Measurements from ENCODE around the gene BTBD18. TPM values are rescaled to one million over a fixed set of nuclear protein-coding genes. Genes with fewer than 3 reads are reported as not detected.
A peak's percentile ranks its signal among the peaks of the same experiment; 100 is the strongest.
"Not testable (repeated sequence)": the region's sequence is repeated elsewhere in the genome, so short reads cannot be mapped to it uniquely, and the experiment has no call there.

Gene BTBD18
- total RNA-seq, 1 experiment from 2014 or later, result 0.09 TPM

DNA sequence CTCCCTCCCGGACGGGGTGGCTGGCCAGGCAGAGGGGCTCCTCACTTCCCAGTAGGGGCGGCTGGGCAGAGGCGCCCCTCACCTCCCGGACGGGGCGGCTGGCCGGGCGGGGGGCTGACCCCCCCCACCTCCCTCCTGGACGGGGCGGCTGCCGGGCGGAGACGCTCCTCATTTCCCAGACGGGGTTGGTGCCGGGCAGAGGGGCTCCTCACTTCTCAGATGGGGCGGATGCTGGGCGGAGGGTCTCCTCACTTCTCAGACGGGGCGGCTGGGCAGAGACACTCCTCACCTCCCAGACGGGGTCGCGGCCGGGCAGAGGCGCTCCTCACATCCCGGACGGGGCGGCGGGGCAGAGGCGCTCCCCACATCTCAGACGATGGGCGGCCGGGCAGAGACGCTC, 34.9 kb downstream of the BTBD18 start:
- H3K4me3 Mint-ChIP-seq; H3K9me3 Mint-ChIP-seq; CTCF ChIA-PET; H3K27me3 Mint-ChIP-seq (ENCODE audit: low read depth); POLR2A ChIA-PET; H3K27ac Mint-ChIP-seq; ATAC-seq; DNase-seq (ENCODE audit: low spot score): not testable (repeated sequence)
- H3K36me3 Mint-ChIP-seq, result peaks cover 44% of the 10 kb centered on the region
- peaks cover 12% of the 10 kb centered on the region for H3K4me1 Mint-ChIP-seq

DNA sequence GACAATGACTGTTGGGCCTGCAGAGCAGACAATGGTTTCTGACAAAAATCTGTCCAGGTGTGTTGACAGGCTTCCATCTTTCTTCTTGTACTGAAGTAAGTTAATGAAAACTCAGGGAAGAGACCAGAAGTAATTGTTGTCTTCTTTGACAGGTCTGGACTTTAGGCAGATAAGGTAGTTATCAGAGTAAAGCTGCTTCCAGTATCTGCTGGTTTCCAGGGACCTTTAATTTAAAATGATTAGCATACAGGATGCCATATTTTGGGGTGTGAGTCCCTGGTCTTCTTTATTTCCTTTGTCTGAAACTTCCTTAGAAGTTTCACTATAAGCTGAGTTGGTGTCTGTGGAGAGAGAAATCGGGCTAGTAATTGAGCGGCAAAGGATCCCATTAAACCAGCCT, 37.8 kb downstream of the BTBD18 start:
- peaks cover 35% of the 10 kb centered on the region for H3K36me3 Mint-ChIP-seq
- H3K9me3 Mint-ChIP-seq, result peaks cover 7% of the 10 kb centered on the region
- TF ChIP-seq, protein P1, sequence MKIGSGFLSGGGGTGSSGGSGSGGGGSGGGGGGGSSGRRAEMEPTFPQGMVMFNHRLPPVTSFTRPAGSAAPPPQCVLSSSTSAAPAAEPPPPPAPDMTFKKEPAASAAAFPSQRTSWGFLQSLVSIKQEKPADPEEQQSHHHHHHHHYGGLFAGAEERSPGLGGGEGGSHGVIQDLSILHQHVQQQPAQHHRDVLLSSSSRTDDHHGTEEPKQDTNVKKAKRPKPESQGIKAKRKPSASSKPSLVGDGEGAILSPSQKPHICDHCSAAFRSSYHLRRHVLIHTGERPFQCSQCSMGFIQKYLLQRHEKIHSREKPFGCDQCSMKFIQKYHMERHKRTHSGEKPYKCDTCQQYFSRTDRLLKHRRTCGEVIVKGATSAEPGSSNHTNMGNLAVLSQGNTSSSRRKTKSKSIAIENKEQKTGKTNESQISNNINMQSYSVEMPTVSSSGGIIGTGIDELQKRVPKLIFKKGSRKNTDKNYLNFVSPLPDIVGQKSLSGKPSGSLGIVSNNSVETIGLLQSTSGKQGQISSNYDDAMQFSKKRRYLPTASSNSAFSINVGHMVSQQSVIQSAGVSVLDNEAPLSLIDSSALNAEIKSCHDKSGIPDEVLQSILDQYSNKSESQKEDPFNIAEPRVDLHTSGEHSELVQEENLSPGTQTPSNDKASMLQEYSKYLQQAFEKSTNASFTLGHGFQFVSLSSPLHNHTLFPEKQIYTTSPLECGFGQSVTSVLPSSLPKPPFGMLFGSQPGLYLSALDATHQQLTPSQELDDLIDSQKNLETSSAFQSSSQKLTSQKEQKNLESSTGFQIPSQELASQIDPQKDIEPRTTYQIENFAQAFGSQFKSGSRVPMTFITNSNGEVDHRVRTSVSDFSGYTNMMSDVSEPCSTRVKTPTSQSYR (CRISPR knock-in tag; IDR thresholded peaks at IDR 0.05), result no peak
- TF ChIP-seq ZNF317 (CRISPR knock-in tag; IDR thresholded peaks at IDR 0.05; ENCODE audit: borderline replicate concordance, low read depth) (no peak), SMAD4 (CRISPR knock-in tag; IDR thresholded peaks at IDR 0.05) (no peak), FOXJ3 (CRISPR knock-in tag; IDR thresholded peaks at IDR 0.05; ENCODE audit: borderline replicate concordance) (no peak), PRRX2 (CRISPR knock-in tag; IDR thresholded peaks at IDR 0.05) (no peak)
- TF ChIP-seq, protein P2, sequence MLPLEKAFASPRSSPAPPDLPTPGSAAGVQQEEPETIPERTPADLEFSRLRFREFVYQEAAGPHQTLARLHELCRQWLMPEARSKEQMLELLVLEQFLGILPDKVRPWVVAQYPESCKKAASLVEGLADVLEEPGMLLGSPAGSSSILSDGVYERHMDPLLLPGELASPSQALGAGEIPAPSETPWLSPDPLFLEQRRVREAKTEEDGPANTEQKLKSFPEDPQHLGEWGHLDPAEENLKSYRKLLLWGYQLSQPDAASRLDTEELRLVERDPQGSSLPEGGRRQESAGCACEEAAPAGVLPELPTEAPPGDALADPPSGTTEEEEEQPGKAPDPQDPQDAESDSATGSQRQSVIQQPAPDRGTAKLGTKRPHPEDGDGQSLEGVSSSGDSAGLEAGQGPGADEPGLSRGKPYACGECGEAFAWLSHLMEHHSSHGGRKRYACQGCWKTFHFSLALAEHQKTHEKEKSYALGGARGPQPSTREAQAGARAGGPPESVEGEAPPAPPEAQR (CRISPR knock-in tag; IDR thresholded peaks at IDR 0.05), result no peak
- peaks cover 26% of the 10 kb centered on the region for H3K4me1 Mint-ChIP-seq
- H3K27me3 Mint-ChIP-seq (ENCODE audit: low read depth), result no peaks in the 10 kb centered on the region
- peak overlapping the region; percentile 99; the same call in 1 of the 2 replicates for H3K27ac Mint-ChIP-seq
- no peak for DNase-seq (ENCODE audit: low spot score)
- ChIA-PET POLR2A (interaction anchor here (0.5 kb wide), 1 partner anchor 10 kb away, joined by 3 read pairs; no protein-coding TSS in a partner anchor), CTCF (interaction anchor here (1.4 to 4.2 kb wide), 2 partner anchors 14 to 87 kb away, joined by 4 to 31 read pairs; no protein-coding TSS in a partner anchor)
- no peak for ATAC-seq
- H3K4me3 Mint-ChIP-seq, result peak overlapping the region; percentile 100

DNA sequence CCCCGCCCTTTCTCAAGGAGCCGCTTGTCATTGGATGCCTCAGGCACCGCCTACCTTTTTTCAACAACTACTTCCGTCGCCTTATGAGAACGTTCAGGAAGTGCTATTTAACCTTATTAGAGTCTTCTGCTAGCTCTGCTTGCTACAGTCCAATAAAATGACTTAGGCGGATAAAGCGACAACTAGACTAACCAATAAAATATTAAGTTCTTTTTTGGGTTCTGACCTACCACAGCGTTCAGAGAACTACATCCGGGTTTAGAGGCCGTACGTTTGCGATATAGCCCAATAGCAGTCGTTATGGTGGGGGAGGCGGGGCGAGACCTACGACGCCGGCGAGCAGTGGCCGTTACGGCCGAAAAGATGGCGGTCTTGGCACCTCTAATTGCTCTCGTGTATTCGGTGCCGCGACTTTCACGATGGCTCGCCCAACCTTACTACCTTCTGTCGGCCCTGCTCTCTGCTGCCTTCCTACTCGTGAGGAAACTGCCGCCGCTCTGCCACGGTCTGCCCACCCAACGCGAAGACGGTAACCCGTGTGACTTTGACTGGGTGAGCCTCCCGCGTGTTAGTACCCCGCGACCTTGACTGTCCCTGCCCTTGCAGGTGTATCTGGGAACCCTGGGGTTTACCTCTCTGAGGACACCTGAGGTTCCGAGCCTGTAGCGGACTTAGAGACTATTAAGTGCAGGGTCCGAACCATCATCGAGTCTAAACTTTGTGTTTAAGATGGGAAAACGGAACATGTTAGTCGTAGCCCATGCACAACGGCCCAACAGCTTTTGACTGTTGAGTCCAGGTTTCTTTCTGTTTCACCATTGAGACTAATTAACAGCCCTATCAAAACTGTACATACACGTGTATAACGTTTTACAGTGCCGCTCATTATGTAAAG, 39.1 kb downstream of the BTBD18 start, which contains the start of gene TMX2:
TMX2 (plus strand) TSS at position 338 of the 895 bp plus-strand sequence; CDS start at position 364, 26 bp downstream.
- POLR2A ChIA-PET, result interaction anchor here (0.5 to 1.7 kb wide), 18 partner anchors 10 to 882 kb away, joined by 3 to 8 read pairs (median 4); partner anchors contain the start of gene SELENOH
- TF ChIP-seq ZNF219 (CRISPR knock-in tag; IDR thresholded peaks at IDR 0.05; ENCODE audit: borderline replicate concordance), result no peak
- TF ChIP-seq, protein P3, sequence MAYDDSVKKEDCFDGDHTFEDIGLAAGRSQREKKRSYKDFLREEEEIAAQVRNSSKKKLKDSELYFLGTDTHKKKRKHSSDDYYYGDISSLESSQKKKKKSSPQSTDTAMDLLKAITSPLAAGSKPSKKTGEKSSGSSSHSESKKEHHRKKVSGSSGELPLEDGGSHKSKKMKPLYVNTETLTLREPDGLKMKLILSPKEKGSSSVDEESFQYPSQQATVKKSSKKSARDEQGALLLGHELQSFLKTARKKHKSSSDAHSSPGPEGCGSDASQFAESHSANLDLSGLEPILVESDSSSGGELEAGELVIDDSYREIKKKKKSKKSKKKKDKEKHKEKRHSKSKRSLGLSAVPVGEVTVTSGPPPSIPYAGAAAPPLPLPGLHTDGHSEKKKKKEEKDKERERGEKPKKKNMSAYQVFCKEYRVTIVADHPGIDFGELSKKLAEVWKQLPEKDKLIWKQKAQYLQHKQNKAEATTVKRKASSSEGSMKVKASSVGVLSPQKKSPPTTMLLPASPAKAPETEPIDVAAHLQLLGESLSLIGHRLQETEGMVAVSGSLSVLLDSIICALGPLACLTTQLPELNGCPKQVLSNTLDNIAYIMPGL (CRISPR knock-in tag; IDR thresholded peaks at IDR 0.05), result peak; percentile 66; the same call in 1 of the 2 replicates
- TF ChIP-seq, protein P4, sequence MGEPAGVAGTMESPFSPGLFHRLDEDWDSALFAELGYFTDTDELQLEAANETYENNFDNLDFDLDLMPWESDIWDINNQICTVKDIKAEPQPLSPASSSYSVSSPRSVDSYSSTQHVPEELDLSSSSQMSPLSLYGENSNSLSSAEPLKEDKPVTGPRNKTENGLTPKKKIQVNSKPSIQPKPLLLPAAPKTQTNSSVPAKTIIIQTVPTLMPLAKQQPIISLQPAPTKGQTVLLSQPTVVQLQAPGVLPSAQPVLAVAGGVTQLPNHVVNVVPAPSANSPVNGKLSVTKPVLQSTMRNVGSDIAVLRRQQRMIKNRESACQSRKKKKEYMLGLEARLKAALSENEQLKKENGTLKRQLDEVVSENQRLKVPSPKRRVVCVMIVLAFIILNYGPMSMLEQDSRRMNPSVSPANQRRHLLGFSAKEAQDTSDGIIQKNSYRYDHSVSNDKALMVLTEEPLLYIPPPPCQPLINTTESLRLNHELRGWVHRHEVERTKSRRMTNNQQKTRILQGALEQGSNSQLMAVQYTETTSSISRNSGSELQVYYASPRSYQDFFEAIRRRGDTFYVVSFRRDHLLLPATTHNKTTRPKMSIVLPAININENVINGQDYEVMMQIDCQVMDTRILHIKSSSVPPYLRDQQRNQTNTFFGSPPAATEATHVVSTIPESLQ (CRISPR knock-in tag; IDR thresholded peaks at IDR 0.05), result no peak
- TF ChIP-seq, protein P5, sequence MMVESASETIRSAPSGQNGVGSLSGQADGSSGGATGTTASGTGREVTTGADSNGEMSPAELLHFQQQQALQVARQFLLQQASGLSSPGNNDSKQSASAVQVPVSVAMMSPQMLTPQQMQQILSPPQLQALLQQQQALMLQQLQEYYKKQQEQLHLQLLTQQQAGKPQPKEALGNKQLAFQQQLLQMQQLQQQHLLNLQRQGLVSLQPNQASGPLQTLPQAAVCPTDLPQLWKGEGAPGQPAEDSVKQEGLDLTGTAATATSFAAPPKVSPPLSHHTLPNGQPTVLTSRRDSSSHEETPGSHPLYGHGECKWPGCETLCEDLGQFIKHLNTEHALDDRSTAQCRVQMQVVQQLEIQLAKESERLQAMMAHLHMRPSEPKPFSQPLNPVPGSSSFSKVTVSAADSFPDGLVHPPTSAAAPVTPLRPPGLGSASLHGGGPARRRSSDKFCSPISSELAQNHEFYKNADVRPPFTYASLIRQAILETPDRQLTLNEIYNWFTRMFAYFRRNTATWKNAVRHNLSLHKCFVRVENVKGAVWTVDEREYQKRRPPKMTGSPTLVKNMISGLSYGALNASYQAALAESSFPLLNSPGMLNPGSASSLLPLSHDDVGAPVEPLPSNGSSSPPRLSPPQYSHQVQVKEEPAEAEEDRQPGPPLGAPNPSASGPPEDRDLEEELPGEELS (CRISPR knock-in tag; IDR thresholded peaks at IDR 0.05), result peak; percentile 68; the same call in 1 of the 2 replicates
- no peak for TF ChIP-seq ZNF263 (CRISPR knock-in tag; IDR thresholded peaks at IDR 0.05; ENCODE audit: low read depth)
- TF ChIP-seq TEAD4 (CRISPR knock-in tag; IDR thresholded peaks at IDR 0.05), result no peak
- TF ChIP-seq EMX1 (CRISPR knock-in tag; IDR thresholded peaks at IDR 0.05), result no peak
- TF ChIP-seq, protein P6, sequence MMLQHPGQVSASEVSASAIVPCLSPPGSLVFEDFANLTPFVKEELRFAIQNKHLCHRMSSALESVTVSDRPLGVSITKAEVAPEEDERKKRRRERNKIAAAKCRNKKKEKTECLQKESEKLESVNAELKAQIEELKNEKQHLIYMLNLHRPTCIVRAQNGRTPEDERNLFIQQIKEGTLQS (CRISPR knock-in tag; conservative IDR thresholded peaks at IDR 0.05), result no peak
- TF ChIP-seq CBFB (CRISPR knock-in tag; IDR thresholded peaks at IDR 0.05; ENCODE audit: low read depth), result no peak
- TF ChIP-seq, protein P7, sequence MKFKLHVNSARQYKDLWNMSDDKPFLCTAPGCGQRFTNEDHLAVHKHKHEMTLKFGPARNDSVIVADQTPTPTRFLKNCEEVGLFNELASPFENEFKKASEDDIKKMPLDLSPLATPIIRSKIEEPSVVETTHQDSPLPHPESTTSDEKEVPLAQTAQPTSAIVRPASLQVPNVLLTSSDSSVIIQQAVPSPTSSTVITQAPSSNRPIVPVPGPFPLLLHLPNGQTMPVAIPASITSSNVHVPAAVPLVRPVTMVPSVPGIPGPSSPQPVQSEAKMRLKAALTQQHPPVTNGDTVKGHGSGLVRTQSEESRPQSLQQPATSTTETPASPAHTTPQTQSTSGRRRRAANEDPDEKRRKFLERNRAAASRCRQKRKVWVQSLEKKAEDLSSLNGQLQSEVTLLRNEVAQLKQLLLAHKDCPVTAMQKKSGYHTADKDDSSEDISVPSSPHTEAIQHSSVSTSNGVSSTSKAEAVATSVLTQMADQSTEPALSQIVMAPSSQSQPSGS (CRISPR knock-in tag; IDR thresholded peaks at IDR 0.05; ENCODE audit: borderline replicate concordance, low read depth), result no peak
- TF ChIP-seq ESRRA (CRISPR knock-in tag; IDR thresholded peaks at IDR 0.05; ENCODE audit: borderline replicate concordance), result peak; percentile 83; the same call in 1 of the 2 replicates
- TF ChIP-seq FOXJ3 (CRISPR knock-in tag; IDR thresholded peaks at IDR 0.05; ENCODE audit: borderline replicate concordance), result no peak

More for the DNA sequence above, 39.1 kb downstream of the BTBD18 start, which contains the start of gene TMX2:
- no peaks in the 10 kb centered on the region for H3K9me3 Mint-ChIP-seq
- peaks cover 26% of the 10 kb centered on the region for H3K4me1 Mint-ChIP-seq
- no peaks in the 10 kb centered on the region for H3K27me3 Mint-ChIP-seq (ENCODE audit: low read depth)
- CTCF ChIA-PET, result interaction anchor here (0.7 to 4.2 kb wide), 7 partner anchors 17 to 811 kb away, joined by 3 to 31 read pairs (median 4); partner anchors contain the start of gene RTN4RL2
- peak within 1 kb of the TSS; percentile 99 for H3K27ac Mint-ChIP-seq
- ATAC-seq, result peak; percentile 88
- DNase-seq (ENCODE audit: low spot score), result peak; percentile 89
- H3K36me3 Mint-ChIP-seq, result peaks cover 24% of the 10 kb centered on the region
- peak within 1 kb of the TSS; percentile 100 for H3K4me3 Mint-ChIP-seq
